Uterus (tissue), 4 donors: ENCODE results near the gene TCEA2. TPM values are rescaled to one million over a fixed set of nuclear protein-coding genes. Genes with fewer than 3 reads are reported as not detected.

ENCODE experiments used
- DNase-seq, 2 donors: peaks; one replicate each; pipeline ENCODE4 v3.0.0-alpha.2; 2019 to 2020
- H3K27ac ChIP-seq, 2 donors: fragments of 200-600 bp; sonication (generic); 1 replicate in 1 of 2; 2 replicates in 1 of 2; pipeline ENCODE4 v1.5.1; 2016 to 2018
- H3K27me3 ChIP-seq, 2 donors: fragments of 200-600 bp; sonication (generic); one replicate each; pipeline ENCODE4 v1.5.1; 2018 to 2019; ENCODE audit warnings: control low read depth in 1 of 2
- H3K36me3 ChIP-seq, 2 donors: fragments of 200-600 bp; sonication (generic); one replicate each; pipeline ENCODE4 v1.5.1; 2019; ENCODE audit warnings: control low read depth in 1 of 2
- H3K4me1 ChIP-seq, 2 donors: fragments of 200-600 bp; sonication (generic); one replicate each; pipeline ENCODE4 v1.5.1; 2018 to 2019; ENCODE audit warnings: control low read depth in 1 of 2
- H3K4me3 ChIP-seq, 2 donors: fragments of 200-600 bp; sonication (generic); 1 replicate in 1 of 2; 2 replicates in 1 of 2; pipeline ENCODE4 v1.5.1; 2018 to 2019; ENCODE audit warnings: mild to moderate bottlenecking in 1 of 2
- H3K9me3 ChIP-seq, 2 donors: fragments of 200-600 bp; sonication (generic); one replicate each; pipeline ENCODE4 v1.5.1; 2019; ENCODE audit warnings: control low read depth in 1 of 2
- POLR2A ChIP-seq, 2 donors: fragments of 450-650 bp; IDR thresholded peaks; one replicate each; pipeline ENCODE4 v1.6.1; 2016; ENCODE audit warnings: antibody characterized with exemption in 2 of 2, mild to moderate bottlenecking in 1 of 2, moderate library complexity in 1 of 2
- intact Hi-C: fragments of 100-400 bp; cut with DNase I; formaldehyde crosslinking; loops from one replicate; pipeline ENCODE4 v1.15.1; 2023; ENCODE audit warnings: low total_unique reads
- total RNA-seq, 4 donors: library from RNA; depleted of rRNA in 3 of 4; stranded (reverse); fragments of >200 nt in 3 of 4; gene quantifications; one replicate each; pipeline versions ENCODE4 v1.1.0 to v1.2.4, GENCODE V29; 2014 to 2023
- TF ChIP-seq, protein P1 (sequence below), 4 experiments: fragments of 200-600 bp in 2 of 4; fragments of 450-650 bp in 2 of 4; sonication (generic) in 2 of 4; IDR thresholded peaks; one replicate each; pipeline ENCODE4 v1.5.1; 2016 to 2019; ENCODE audit warnings: antibody characterized with exemption in 4 of 4, mild to moderate bottlenecking in 2 of 4, moderate library complexity in 1 of 4
- donor health status: DM: yes; HTN: yes; CAD: no.

Gene TCEA2
- total RNA-seq, 4 donors from 2014 or later = 21.5 to 75.4 (median 27.2) TPM

- no peaks in the 10 kb centered on the region for H3K27me3 ChIP-seq
These were observed 27.2 kb downstream of the TCEA2 start for GRCh38 chr20:64090165-64090564.

GRCh38 chr20:64091340-64091739, 28.3 kb downstream of the TCEA2 start:
- no peak for TF ChIP-seq POLR2A (IDR thresholded peaks at IDR 0.05)
- TF ChIP-seq, protein P1, sequence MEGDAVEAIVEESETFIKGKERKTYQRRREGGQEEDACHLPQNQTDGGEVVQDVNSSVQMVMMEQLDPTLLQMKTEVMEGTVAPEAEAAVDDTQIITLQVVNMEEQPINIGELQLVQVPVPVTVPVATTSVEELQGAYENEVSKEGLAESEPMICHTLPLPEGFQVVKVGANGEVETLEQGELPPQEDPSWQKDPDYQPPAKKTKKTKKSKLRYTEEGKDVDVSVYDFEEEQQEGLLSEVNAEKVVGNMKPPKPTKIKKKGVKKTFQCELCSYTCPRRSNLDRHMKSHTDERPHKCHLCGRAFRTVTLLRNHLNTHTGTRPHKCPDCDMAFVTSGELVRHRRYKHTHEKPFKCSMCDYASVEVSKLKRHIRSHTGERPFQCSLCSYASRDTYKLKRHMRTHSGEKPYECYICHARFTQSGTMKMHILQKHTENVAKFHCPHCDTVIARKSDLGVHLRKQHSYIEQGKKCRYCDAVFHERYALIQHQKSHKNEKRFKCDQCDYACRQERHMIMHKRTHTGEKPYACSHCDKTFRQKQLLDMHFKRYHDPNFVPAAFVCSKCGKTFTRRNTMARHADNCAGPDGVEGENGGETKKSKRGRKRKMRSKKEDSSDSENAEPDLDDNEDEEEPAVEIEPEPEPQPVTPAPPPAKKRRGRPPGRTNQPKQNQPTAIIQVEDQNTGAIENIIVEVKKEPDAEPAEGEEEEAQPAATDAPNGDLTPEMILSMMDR (IDR thresholded peaks at IDR 0.05) = no peak
- H3K27me3 ChIP-seq = no peaks in the 10 kb centered on the region

More at GRCh38 chr20:64090165-64090564, 27.2 kb downstream of the TCEA2 start:
- peaks cover 0 to 4% of the 10 kb centered on the region in 2 donors for H3K9me3 ChIP-seq
- TF ChIP-seq, protein P1 (IDR thresholded peaks at IDR 0.05) = no peak
- no peak for TF ChIP-seq POLR2A (IDR thresholded peaks at IDR 0.05)
- no peak for DNase-seq
- H3K4me3 ChIP-seq = no peak overlapping the region
- H3K27ac ChIP-seq = no peak overlapping the region
- intact Hi-C loops = no loop called here
- H3K36me3 ChIP-seq = no peaks in the 10 kb centered on the region
- H3K4me1 ChIP-seq = no peaks in the 10 kb centered on the region

GRCh38 chr20:64091770-64092169, 28.8 kb downstream of the TCEA2 start:
- Histone ChIP-seq H3K36me3 (no peaks in the 10 kb centered on the region), H3K27ac (no peak overlapping the region), H3K27me3 (no peaks in the 10 kb centered on the region), H3K4me3 (no peak overlapping the region), H3K9me3 (peaks cover 0 to 4% of the 10 kb centered on the region in 2 donors), H3K4me1 (no peaks in the 10 kb centered on the region)
- intact Hi-C loops = no loop called here
- DNase-seq = no peak
- TF ChIP-seq, protein P1 (IDR thresholded peaks at IDR 0.05) = no peak
- no peak for TF ChIP-seq POLR2A (IDR thresholded peaks at IDR 0.05)

More at GRCh38 chr20:64091340-64091739, 28.3 kb downstream of the TCEA2 start:
- Histone ChIP-seq H3K4me3 (no peak overlapping the region), H3K27ac (no peak overlapping the region), H3K36me3 (no peaks in the 10 kb centered on the region), H3K9me3 (peaks cover 0 to 4% of the 10 kb centered on the region in 2 donors), H3K4me1 (no peaks in the 10 kb centered on the region)
- intact Hi-C loops = no loop called here
- no peak for DNase-seq

DNA sequence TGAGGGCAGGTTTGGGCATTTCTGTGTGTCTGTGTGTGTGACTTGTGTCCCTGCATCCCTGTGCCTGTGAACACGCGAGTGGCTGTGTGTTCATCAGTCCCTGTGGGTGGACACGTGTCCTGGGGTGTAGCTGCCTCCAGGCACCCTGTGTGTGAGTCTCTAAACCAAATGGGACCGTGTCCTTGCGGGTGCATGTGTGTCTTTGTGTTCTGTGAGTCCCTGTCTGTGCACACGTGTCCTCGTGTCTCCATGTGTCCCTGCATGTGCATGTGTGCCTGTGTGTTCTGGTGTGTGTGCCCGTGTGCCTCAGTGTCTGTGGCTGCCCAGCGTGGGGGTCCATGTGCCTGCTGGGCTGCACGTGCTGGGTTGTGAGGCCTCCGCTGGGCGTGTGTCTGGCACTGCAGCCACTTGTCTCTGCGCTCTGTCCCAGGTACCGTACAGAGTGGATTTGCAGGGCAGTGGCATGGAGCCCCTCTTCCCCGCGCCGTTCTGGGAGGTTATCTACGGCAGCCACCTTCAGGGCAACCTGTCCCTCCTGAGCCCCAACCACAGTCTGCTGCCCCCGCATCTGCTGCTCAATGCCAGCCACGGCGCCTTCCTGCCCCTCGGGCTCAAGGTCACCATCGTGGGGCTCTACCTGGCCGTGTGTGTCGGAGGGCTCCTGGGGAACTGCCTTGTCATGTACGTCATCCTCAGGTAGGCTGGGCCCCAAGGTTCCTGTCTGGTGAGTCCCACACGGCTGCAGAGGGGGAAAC, 29.4 kb downstream of the TCEA2 start:
- Histone ChIP-seq H3K27me3 (no peaks in the 10 kb centered on the region), H3K9me3 (peaks cover 0 to 4% of the 10 kb centered on the region in 2 donors), H3K4me1 (no peaks in the 10 kb centered on the region), H3K36me3 (no peaks in the 10 kb centered on the region), H3K27ac (no peak overlapping the region), H3K4me3 (no peak overlapping the region)
- intact Hi-C loops = no loop called here
- no peak for TF ChIP-seq POLR2A (IDR thresholded peaks at IDR 0.05)
- TF ChIP-seq, protein P1 (IDR thresholded peaks at IDR 0.05) = no peak
- DNase-seq = no peak

DNA sequence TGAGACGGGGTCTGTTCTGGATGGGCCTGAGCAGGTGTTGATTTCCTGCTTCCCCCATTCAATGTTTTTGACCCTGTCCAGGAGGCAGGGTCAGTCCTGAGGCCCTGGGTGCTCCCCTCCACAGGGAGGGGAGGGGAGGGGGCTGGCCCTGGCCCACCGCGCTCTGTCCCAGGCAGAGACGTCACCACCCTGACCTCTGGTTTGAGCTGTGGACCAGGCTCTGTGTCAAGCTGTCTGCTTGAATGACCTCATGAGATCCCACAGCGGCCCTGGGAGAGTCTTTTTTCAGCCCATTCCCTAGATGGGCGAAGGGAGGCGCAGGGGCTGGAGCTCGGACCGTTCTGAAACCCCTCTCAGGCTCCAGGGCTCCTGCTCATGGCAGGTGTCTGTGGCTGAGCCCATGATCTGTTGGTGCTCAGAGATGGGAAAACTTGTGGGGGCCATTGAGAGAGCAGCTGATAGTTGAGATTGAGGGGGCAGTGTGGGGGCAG, 30.1 kb downstream of the TCEA2 start:
- H3K27ac ChIP-seq = no peak overlapping the region
- no peak for DNase-seq
- H3K27me3 ChIP-seq = no peaks in the 10 kb centered on the region
- intact Hi-C loops = no loop called here
- no peaks in the 10 kb centered on the region for H3K9me3 ChIP-seq
- no peak for TF ChIP-seq POLR2A (IDR thresholded peaks at IDR 0.05)
- TF ChIP-seq, protein P1 (IDR thresholded peaks at IDR 0.05) = no peak
- H3K36me3 ChIP-seq = no peaks in the 10 kb centered on the region
- no peaks in the 10 kb centered on the region for H3K4me1 ChIP-seq
- H3K4me3 ChIP-seq = no peak overlapping the region
